HG02970 (cell line): ENCODE results near the gene EPHA7.

Source experiments
- ATAC-seq: cut with Tn5 transposase; IDR thresholded peaks from one replicate; pipeline ENCODE4 v1.9.1; 2021; ENCODE audit warnings: mild to moderate bottlenecking, moderate library complexity, moderate number of reproducible peaks; ENCODE audit not compliant: unreplicated experiment, low FRiP score

EPHA7 gene

DNA sequence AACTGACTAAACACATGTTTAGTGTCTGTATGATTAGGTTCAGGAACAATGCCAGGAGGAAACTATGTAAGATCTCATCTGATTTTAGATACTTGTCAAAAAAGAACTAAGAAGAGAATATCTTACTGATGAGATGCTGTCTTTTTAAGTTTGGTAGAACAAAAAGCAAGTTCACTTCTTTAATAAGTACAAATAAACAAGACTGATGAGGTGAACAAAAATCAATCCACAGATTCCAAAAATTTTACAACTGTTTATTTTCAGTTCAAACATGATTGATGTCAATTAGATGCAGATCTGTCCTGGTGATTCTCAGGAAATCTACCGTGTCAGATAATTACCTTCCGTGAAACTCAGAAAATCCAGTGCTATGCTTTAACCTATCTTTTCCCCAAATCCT is 24.9 kb downstream of the EPHA7 start:
- no peak for ATAC-seq

- no peak for ATAC-seq
Observed at GRCh38 chr6:93393554-93394074, 25.7 kb downstream of the EPHA7 start.

DNA sequence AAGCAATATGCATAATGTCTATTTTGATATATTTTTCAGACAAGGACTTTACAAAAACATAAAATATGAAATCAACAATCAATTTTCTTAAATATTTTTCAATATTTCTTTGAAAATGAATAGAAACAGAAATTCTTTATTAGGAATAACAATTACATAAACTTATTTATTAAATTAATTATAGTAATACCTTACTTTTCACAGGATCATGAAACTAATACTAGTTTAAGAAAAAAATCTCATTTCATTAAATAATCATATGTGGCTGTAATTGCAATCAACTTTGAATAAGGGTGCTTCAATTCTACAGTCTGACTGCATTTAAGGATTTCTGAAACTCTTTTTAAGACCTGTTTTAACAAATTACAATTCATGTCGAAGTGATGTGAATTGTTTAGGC is 26.6 kb downstream of the EPHA7 start:
- no peak for ATAC-seq

DNA sequence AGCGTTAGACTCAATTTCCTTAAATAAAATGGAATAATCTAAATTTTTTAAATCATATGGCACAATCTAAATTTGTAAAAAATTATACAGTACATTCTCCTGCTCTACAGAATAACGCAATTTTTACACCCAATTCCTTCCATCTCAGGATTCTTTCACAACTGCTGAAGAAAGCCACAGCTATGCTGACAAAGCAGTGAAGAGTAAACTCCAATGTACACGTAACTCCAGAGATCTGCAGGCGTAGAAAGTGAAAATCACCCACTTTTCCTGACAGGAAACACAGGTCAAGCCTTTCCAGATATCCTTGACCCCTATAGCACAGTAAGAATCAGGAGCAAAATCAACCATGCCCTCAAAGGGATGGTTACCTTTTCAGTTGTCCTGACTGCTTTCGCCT is 27.4 kb downstream of the EPHA7 start:
- ATAC-seq, result no peak

DNA sequence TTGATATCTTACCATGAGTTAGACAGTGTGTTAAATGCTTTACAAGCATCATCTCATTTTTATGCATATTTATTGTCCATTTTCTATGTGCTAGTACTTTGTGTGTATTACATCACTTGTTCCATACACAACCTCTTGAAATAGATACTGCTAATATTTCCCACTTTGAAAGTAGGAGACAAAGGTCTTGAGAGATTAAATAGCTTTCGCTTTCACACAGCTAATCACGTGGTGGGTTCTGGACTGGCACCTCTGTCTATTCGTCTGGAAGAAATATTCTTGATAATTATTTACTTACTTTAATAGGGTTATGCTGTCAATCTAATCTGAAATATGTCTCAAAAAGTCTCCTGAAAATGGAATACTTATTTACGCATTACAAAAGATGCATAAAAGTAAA is 30.2 kb downstream of the EPHA7 start:
- ATAC-seq, result no peak

DNA sequence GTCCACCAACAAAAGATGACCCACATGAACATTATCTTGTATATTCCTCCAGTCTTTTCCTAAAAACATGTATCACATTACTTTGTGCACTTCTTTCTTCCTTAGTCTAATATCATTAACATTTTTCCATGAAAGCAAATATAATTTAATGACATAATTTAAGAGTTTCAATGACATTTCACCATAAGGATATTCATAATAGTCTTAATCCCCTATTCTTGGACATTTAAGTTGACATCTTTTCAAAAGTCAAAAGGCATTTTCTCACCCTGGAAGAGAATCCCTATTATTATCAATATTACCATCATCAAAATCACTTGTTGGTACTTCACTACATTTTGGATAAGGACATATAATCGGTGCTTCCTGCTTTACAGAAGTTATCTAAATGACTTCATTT is 31.3 kb downstream of the EPHA7 start:
- ATAC-seq, result no peak

DNA sequence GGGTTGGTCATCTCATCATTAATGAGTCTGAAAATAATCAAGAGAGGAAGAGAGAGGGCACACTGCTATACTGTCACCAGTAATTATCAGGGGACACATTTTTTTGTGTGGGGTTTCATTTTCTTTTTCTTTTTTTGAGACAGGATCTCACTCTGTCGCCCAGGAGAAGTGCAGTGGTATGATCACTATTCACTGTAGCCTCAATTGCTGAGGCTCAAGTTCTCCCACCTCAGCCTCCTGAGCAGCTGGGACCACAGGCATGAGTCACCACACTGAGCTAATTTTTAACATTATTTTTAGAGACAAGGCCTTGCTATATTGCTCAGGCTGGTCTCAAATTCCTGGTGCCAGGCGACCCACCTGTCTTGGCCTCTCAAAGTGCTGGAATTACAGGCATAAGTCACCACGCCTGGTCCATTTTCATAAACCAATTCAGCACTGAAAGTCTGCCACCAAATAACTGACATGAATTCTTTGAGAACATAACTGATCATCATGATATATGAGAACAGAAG is 43.3 kb downstream of the EPHA7 start:
- no peak for ATAC-seq

DNA sequence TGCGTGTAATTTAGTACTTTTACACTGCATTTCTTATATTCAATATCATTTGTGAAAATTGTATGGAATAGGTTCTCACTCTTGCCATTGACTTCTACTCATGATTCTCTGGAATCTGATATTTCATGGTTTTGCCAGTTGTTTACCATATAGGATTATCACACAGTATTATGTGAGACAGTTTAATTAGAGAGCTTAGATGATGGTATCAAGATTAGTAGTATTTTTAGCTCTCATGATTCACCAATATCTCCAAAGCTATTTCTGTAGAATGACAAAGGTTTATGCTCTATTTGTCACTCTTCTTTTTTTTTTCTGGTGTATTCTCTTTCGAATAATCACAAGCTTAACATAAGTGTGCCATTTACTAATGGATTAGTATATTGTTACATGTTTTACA is 45.9 kb downstream of the EPHA7 start:
- ATAC-seq, result no peak

DNA sequence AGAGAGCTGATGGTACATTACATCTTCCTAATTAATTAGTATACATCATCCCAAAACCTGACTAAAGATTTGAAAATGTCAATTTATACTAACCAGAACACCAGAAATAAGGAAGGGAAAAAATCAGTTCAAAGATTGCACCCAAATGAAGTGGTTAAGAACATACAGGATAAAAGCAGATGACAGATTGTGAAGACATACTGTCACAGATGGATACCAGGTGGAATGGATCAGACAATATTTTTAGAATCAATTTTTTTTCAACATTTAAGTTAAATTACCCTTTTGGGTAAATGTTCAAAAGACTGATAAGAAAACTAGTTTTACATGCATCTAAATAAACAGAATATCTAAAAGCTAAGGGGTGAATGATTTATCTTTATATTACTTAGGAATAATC is 47.6 kb downstream of the EPHA7 start:
- no peak for ATAC-seq

- no peak for ATAC-seq
Observed at GRCh38 chr6:93369586-93370134, 49.7 kb downstream of the EPHA7 start.

GRCh38 chr6:93366506-93366905 is 52.9 kb downstream of the EPHA7 start:
- ATAC-seq, result no peak

DNA sequence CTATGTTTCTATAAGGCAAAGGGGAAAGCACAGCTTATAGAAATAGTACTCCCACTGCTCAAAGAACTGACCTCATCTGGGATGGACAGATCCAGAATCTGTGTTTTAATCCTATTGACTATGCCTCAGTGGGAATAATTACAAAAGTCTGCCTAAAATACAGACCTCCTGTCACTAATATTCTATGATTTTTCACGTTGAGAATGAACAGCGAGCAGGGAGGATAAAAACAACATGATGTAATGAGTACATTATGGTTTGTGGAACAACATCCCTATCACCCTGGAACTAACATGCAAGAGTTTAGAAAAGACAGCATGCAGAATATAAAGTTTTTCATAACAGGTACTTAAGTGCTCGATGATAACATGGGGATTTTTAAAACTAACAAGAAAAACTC is 53.9 kb downstream of the EPHA7 start:
- ATAC-seq, result no peak

DNA sequence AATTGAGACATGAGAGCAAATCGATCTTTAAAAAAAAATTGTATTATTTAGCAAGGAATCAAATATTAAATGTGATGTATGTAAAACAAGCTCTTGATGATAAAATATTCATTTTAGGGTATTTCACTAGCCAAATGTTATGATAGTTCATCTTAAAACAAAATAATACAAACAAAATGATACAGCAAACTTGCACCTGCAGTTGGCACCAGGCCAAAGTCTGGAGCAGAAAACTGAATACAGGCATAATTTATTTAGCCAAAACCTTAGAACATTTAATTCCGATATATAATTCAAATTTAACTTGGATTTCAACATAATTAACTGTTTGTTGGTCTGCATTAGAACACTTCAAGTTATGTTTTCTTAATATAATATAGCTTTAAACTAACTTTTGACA is 60.9 kb downstream of the EPHA7 start:
- ATAC-seq, result no peak

- ATAC-seq, result no peak
Observed at GRCh38 chr6:93352604-93353003, 66.8 kb downstream of the EPHA7 start.

- no peak for ATAC-seq
Observed at GRCh38 chr6:93351222-93351621, 68.1 kb downstream of the EPHA7 start.

DNA sequence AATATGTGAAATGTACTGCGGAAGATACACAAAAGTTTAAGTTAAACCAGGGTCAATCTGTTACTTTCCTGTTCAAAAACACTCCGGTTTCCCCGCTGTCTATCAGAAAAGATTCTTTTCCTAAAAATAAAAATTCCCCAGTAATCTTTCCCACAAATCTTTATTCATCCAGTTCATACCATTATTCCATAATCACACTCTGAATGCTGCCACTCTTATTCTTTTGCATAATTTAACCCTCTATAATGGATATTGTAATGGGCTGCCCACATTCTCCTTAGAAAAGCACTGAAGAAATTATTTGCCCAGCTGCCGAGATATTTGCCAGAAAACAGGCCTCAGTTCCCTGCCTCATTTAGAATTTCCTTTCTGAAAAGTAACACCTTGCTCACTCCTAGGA is 68.6 kb downstream of the EPHA7 start:
- ATAC-seq, result no peak

GRCh38 chr6:93344333-93344835 is 75.0 kb downstream of the EPHA7 start:
- no peak for ATAC-seq

GRCh38 chr6:93343476-93343875 is 75.9 kb downstream of the EPHA7 start:
- ATAC-seq, result no peak

DNA sequence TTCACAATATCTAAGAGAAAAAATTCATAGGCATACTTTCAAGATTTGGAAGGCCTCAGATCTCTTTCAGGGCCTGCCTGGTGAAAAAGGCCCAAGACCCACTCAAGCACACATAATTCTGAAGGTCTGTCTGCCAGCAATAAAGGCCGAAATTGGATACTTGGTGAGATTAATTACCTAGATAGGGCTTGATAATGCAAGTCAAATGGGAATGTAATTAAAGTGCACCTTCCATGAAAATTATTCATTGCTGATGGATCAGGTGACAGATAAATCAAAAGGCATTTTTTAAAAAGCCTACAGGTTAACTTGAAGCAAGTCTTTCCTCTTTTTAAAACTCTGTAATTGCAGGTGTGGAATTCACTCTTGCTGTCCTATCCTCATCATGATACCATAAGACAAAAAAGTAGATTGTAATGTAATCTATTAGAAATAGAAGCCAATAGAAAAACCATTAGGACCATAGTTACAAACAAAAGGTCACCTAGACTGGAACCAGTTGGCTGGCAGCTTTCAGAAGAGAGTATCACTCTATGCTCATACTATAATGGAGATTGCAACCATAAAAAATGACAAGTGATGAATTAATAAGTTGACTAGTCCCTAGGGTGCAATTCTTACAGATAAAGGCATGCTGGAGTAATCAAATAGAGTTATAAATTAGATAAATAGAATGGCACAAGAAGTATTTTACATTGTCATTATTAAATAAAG is 77.3 kb downstream of the EPHA7 start:
- no peak for ATAC-seq

- no peak for ATAC-seq
Observed at GRCh38 chr6:93337772-93338394, 81.5 kb downstream of the EPHA7 start.

DNA sequence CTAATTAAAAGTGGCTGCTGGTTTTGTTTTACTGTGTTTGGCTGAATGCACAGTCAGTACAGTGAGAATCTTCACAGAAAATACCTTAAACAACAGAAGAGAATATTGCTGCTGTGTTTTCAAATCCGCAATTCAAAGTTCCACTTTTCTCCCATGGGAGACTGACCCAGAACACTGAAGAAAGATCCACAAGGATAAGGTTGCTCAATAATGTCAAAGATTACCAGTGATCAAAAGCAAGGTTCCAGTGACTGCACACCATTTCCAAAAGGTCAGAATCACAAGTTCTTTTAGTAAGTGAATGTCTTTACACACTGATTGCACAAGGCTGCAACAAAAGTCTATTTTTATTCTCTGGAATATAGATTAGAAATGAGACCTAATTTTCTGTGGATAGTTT is 82.3 kb downstream of the EPHA7 start:
- ATAC-seq, result no peak
